Suppressor macrophage treated with lipopolysaccharide for 4 hours (primary cell): ENCODE measurements around the gene CD93.

Source experiments
- DNase-seq: peaks from one replicate; pipeline ENCODE4 v3.0.0-alpha.2; 2020

CD93 gene

DNA sequence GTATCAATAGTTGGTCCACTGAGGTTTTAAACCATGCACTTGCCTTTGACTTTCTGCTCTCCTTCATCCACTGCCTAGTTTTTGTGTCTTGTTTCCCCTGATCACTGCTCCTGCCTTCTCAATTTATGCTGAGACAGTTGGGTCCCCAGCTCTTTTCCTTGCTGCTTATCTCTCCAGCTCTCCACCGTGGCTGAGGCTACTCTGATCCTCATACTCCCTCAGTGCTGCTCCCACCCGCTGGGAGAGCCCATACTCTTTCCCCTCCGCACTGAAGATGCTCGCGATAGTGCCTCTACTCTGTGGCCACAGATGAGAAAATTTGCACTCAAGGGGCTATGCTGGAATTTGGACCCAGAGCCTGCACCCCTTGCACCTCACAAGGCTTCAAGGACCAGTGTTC lies 33.2 kb downstream of the CD93 start:
- no peak for DNase-seq

DNA sequence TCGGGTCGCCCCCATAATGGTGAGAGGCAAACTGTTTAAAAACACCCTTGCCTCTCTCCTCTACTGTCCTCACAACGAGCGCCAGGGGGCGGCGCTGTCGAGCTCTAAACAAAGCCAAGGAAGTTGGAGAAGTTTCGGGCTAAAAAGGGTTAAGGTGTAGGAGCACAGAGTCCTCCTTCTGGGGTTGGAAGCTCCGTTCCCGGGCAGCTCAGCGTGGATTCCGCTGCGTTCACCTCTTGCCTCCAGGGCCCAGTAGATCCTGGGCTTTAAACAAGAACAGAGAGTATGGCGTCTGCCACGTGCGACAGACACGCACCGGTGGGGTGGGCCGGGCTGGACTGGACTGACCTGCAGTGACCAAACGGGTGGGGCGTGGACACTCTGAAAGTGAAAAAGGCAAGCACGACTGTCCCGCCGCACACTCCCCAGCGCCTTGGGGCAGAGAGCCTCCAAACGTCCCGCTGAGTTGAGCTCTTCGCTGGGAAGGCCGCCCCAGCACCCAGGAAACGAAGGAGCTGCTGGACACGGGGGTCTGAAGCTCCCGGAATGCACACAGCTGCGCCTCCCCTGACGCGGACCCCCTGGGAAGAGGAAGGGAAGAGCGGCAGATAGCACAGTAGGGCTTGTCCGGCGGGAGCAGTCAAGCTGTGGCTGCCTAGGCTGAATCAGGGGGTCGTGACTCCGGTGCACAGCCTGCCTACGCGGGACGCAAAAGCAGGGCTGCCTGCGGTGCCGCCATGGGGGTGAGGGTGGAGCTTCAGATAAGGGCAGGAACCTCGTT lies 35.1 kb downstream of the CD93 start:
- DNase-seq: peak; percentile 89

DNA sequence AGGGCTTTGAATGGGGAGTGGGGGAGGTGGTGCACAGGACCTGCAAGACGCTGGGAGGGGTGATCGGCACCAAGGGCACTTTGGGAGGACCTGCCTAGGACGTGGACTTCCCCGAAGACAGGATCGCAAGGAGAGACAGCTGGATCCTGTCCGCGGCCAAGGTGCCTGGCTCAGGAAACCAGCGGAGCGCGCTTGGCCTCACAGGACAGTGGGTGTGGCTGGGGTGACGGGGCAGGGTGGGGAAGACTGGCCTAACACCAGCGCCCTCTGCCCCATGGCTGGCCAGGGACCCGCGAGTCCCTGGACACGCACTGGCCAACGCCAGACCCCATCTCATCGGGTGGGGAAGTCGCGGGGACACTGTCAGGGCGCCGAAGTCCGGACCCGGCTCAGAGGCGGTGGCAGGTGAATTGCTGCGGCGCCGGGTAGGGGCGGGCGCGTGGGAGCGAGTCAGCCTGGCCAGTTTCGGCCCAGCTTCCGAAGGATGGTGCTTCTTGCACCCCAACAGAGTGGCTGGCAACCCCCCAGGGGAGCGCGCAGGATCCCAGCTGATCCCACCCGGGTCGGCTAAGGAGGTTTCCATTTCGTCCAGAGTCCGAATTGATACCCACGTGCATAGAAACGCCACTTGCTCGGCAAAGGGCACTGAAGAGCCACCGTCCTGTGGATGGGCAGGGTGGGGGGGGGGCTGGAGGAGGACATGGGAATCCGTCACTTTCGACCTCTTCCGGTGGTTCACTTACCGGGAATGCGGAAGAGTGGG lies 35.9 kb downstream of the CD93 start:
- DNase-seq: peak; percentile 49

DNA sequence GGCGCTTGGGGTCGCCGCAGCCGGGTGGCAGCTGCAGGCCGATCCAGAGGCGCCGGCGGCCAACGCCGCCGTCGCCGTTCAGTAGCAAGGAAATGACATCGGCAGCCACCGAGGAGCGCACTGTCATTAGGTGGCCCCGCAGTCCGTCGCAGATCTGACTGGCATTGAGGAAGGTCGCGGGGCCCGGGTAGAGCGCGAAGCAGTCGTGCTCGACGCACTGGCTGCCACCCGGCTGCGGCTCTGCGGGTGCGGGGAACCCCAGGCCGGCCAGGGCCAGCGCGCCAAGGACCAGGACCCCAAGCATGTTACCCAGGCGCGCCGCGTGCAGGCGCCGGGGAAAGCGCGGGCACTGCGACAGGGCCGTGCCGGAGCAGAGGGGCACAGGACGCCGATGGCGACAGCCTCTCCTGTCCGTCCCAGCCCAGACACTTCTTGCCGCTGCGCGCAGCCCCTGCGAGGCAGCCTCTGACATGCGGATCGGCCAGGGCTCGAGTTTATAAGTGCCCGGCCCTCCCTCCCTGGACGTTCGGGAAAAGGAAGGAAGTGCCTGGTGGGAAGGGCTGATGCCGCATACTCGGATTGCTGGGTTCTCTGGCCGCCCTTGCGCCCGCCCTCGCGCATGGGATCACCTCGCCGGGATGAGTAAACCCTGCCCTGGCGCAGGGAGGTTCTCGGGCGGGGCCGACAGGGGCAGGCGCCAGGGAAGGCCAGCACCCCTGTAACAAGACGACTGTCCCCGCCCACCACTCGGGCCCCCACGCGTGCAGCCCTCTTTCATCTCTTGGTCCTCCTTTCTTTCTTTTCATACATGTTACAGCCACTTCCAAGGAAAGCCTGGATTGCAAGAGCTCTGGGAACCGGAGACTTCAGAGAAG lies 36.7 kb downstream of the CD93 start, which contains the start of gene THBD:
Gene THBD, minus strand, starts transcription at position 472 of the 875 bp plus-strand sequence. Its CDS starts 168 bp downstream, at position 304.
- DNase-seq: peak; percentile 77

DNA sequence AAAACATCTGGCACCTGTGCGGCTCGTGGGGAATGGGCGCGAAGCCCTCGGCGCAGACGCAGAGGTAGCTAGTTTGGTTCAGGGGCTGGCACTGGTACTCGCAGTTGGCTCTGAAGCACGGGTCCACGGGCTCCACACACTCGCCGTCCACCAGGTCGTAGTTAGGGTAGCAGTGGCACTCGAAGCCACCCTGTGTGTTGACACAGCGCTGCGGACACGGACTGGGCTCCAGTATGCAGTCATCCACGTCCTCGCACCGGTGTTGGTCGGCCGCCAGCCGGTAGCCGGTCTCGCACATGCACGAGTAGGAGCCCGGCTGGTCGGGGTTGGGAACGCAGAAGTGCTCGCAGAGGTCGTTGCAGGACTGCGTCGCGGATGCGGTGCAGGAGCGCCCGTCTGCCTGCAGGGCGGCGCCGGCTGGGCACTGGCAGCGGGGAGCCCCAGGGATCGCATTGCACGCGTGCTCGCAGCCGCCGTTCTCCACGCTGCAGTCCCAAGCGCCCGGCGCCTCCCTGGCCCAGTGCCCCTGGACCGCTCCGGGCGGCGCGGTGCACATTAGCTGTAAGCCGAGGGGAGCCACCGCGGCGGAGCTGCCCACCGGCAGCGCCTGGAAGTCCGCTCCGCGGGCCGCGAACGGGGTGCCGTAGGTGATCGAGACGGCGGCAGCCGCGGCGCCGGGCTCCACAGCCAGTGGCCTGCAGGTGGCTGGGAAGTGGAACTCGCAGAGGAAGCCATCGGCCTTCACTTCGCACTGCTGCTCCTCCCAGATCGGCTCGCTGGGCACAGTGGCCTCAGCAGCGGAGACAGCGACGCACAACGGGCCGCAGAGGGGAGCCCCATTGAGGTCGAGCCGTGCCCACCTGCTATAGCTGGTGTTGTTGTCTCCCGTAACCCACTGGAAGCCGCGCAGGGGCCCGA lies 37.6 kb downstream of the CD93 start:
- DNase-seq: peak; percentile 80

DNA sequence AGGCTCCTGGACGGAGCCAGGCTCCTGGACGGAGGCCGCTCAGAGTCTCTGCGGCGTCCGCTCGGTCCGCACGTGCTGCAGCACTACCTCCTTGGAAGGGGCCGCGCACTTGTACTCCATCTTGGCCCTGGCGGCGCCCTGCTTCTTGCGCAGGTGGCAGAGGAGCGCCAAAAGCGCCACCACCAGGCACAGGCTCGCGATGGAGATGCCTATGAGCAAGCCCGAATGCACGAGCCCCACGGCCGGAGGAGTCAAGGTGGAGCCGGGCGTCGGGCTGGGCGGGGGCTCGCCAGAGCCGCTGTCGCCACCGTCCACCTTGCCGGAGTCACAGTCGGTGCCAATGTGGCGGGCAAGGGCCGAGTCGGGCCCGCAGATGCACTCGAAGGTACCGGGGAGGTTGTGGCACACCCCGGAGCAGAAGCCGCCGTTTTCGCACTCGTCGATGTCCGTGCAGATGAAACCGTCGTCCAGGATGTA lies 38.3 kb downstream of the CD93 start:
- no peak for DNase-seq

DNA sequence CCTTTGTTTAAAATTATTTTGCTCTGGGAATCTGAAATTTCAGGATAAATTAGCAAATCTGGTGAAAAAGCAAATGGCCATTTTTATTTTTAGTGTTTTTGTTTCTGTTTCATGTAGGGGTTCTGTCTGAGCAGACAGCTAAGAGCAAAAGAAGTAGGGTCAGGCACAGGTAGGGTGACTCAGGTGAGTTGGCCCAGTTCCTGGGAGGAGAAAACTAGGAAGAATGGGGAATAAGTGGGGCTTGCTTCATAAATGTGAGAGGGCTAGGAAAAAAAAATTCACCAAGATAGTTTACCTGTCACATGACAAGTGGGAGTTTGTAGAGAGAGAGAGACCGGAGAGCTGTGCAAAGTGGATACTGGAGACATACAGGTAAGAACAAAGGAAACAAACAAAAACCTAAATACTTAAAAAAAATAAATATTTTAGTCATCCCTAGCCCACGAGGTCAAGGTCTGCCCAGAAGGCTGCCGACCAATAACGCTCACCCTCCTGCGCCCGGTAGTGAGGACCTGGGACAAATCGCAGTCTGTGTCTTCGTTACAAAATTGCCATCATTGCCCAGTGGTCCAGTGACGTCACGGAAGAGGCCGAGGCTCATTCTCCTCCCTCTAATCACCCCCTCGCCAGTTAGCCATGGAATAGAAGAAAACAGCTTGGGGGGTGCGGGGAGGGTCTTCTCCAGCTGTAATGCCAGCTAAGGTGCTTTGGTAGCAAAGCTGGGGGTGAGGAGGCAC lies 39.0 kb downstream of the CD93 start:
- DNase-seq: no peak

DNA sequence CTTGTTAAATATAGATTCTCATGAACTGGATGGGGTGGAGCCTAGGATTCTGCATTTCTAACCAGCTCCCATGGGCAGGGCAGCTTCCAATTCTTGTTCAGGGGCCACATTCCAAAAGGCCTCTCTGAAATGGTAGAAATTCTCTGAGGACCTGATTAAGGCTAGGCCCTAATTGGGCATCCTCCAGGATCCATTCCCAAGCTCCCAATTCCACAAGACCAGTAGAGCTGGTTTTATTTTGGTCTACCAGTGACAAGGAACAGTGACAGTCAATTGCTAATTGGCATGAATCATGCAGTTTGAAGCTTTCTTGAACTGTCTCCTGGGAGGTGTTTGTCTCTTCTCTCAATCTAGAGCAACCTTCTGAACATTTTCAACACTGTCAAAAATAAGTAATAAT lies 39.7 kb downstream of the CD93 start:
- no peak for DNase-seq

DNA sequence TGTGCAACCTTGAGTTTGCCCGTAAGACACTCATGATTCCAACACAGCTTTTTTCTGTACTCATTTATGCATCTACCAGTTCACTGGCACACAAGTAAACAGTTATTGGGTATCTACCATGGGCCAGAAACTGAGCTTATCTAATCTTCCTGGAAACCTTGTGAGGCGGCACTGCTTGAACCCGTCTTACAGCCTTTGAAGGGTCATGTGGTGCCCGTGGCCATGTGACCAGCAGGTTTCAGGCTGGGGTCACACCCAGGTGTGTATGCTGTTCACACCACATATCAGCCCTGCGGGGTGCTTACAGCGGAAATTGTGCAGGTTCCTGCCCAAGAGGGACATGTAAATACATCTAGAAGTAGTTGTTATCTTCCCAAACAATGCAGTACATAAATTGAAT lies 42.7 kb downstream of the CD93 start:
- no peak for DNase-seq

DNA sequence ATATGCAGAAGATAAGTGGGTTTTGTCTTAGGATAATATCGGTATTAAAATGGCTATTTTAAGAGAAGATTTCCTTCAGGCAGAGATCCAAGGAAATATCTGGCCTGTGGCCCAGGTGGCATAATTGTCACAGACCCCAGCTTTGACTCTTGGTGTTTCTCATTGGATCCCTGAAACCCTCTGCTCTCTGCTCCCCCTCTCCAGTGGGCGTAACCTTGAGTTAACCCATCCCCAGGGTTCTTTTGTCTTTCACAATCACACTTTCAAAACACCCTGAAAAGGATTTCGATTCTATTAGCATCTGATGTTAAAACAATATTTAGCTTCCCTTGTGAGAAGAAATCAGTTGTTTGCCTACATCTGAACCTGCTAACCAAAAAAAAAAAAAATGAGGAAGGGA lies 43.9 kb downstream of the CD93 start:
- no peak for DNase-seq

DNA sequence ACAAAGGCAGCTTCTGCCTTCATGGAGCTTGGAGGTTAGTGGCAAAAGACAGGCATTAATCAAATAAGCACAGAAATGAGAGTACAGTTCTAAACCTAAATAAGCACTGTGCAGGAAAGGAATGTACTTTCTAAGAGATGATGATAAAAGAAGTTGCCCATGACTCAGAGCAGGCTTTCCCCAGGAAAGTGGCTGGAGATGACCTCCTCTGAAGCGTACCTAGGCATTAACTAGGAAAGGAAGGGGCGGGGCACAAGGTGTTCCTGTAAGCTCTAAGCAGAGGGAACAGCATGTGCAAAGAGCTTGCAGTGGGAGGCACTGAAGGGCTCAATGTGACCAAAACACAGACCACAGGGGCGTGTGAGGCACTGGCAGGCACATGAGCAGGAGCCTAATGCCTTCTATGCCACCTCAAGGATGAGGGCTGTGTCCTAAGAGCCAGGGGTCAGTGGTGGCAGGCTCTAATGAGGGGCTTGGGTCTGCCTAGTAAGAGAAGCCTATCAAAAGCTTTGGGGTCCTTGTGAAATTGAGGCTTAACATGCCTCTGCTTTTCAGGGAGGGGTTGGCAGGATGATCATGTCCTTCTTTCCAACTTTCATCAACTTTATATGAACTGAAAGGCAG lies 46.1 kb downstream of the CD93 start:
- DNase-seq: no peak

DNA sequence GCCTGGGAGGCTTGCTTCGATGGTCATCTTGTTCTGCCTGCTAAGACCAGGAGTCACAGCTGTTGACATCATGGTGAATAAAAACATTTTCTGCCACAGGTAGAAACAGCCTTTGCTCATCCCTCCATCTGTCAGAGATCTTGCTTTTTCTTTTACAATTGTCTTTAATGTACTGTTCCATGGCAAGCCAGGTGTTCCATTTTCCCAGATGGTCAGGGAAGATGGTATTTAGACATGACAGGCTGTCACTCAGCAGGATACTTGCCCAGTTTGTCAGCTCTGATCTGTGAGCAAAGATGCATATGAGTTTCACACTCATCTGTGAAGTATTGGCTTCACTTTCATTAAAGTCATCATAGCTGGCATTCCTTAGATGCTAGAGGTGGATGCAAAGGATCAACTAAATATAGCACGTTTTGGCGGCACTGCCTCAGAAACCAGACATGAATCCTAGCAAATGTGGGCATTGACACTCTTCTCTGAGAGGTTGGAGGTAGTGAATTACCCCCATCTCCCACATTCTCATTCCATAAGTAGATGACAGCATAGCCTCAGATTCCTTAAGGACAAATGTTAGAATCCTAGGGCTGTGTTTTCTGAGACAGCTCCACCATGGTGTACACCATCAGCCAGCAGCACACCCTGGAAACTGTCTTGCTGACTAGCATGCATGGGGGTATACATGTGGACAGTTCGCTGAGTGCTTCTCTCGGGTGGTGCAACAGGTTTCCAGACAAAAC lies 46.8 kb downstream of the CD93 start:
- DNase-seq: no peak

DNA sequence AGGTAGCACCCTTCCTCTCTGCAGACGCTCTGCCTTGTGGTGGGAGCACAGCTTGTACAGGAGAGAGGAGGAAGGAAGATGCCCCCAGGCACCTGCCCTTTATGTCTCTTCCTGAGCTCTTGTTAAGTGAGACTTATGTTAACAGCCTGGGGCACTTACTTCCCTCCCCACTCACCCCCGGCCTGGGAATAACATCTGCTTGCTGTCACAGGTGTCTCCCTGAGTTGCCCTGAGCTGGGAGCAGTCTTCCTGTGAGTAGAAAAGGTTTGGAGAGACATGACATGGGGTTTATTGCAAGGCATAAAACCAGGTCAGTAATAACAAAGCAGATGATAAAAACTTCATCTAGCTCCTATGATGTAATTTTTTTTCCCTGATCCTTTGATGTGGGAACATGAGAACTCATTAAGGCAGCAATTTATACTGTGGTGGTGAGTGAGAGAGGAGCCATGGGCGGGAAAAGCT lies 49.1 kb downstream of the CD93 start:
- no peak for DNase-seq

DNA sequence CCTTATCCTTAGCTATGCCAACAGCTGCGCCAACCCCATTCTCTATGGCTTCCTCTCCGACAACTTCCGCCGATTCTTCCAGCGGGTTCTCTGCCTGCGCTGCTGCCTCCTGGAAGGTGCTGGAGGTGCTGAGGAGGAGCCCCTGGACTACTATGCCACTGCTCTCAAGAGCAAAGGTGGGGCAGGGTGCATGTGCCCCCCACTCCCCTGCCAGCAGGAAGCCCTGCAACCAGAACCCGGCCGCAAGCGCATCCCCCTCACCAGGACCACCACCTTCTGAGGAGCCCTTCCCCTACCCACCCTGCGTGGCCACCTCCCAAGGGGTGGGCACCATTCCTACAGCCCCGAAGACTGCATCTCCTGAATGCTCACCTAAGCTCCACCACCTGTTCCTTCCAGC lies 49.8 kb downstream of the CD93 start:
- no peak for DNase-seq

DNA sequence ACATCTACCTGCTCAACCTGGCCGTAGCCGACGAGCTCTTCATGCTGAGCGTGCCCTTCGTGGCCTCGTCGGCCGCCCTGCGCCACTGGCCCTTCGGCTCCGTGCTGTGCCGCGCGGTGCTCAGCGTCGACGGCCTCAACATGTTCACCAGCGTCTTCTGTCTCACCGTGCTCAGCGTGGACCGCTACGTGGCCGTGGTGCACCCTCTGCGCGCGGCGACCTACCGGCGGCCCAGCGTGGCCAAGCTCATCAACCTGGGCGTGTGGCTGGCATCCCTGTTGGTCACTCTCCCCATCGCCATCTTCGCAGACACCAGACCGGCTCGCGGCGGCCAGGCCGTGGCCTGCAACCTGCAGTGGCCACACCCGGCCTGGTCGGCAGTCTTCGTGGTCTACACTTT lies 50.4 kb downstream of the CD93 start:
- no peak for DNase-seq

DNA sequence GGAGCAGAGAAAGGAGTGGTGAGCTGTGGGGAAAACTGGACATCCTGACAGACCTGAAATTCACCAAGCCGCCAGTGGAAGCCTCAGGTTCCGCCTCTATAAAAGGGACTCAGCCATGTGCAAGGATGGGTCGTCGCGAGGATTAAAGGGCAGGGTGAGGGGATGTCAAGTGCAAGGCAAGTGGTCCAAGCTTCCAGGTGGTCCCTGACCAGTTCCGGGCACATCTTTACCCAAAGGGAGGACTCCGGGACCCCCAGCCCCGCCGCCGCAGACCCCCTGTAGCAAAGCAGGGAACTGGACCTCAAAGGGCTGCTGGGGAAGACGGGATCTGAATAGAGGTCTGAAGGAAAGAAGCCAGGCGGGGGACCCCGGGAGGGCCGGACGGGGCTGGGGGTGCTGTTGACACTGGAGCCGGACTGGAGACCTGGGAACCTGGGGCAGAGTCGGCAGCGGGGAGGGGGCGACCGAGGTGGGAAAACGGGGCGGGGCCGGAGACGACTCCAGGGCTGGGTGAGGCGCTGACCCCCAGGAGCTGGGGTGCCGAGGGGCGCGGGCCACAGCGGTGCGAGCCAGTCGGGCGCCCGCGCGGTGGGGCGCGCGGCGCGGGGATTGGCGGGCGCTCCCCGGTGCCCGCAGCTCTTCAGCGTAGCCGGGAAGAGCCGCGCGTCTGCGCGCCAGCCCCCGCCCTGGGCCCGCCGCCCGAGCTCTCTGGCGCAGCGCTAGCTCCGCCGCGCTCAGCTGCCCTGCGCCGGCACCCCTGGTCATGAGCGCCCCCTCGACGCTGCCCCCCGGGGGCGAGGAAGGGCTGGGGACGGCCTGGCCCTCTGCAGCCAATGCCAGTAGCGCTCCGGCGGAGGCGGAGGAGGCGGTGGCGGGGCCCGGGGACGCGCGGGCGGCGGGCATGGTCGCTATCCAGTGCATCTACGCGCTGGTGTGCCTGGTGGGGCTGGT lies 51.1 kb downstream of the CD93 start, which contains the start of gene SSTR4:
Gene SSTR4, plus strand, starts transcription at position 592 of the 951 bp plus-strand sequence. Its CDS starts 172 bp downstream, at position 764.
- DNase-seq: no peak

DNA sequence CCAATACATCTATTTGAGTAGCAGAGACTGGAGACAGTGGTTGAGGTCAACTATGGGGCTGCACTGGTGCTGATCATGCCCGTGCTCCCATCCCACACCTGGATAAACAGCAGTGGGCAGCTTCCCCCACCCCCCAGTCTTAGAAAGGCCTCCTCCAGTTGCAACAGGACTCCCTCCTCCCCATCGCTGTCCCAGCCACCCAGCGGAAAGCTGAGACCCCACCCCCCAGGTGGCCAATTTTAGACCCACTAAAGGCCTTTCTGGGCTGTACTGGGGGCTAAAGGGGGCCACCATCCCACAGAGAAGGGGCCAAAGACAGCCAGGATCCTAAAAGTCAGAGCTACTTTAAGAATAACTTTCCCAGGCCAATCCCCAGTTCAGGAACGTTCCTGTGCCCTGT lies 52.2 kb downstream of the CD93 start:
- DNase-seq: no peak

DNA sequence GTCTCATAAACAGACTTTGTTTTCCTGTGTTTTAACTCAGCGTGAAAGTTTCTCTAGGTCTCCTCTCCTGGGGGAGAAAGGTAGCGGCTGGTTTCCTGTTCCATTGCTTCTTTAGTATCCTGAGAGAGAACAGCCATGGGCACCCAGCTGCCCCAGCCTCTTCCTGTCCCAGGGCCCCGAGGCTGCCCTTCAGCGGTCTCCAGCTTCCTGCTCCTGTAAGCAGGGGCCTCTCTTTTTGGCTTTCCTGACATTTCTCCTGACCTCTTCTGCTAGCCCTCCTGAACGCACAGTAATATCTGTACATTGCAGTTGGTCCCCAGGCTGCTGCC lies 53.4 kb downstream of the CD93 start:
- DNase-seq: no peak
